HG03045 (cell line): ENCODE data around the gene FBXO33.

Experiments
- ATAC-seq: cut with Tn5 transposase; IDR thresholded peaks from one replicate; pipeline ENCODE4 v1.9.1; 2021; ENCODE audit warnings: mild to moderate bottlenecking, moderate library complexity; ENCODE audit not compliant: unreplicated experiment

FBXO33 gene

DNA sequence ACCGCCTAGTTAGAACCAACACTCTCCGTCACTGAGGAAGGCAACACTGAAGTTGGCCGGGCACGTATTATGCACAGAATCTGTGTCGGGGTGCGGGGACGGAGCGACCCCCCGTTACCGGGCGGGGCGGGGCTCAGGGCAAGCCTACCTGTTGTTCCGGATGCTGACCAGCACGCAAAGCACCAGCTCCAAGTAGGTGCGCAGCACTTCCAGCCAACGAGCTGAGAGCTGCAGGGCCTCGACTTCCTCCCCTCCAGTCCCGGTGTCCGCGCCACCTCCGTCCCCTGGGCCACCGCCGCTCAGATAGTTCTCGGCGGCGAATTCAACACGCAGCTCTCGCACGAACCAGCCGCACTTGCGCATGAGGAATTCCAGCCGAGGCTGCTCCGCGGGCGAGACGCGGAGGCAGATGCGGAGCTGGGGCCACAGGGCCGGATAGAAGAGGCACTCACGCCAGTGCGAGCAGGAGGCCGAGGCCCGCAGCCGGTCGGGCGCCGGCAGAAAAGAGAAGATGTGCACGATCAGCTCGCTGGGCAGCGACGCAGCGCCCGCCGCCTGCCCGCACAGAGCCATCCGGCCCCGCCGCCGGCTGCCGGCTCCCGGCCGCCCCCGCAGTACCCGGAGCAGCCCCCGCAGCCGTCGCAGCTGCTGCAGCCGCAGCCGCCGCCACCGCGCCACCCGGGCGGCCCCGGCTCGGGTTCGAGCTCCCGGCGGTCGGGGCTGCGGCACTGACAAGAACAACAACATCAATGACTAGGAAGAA is 636 bp downstream of the FBXO33 start:
- peak; percentile 22 for ATAC-seq

DNA sequence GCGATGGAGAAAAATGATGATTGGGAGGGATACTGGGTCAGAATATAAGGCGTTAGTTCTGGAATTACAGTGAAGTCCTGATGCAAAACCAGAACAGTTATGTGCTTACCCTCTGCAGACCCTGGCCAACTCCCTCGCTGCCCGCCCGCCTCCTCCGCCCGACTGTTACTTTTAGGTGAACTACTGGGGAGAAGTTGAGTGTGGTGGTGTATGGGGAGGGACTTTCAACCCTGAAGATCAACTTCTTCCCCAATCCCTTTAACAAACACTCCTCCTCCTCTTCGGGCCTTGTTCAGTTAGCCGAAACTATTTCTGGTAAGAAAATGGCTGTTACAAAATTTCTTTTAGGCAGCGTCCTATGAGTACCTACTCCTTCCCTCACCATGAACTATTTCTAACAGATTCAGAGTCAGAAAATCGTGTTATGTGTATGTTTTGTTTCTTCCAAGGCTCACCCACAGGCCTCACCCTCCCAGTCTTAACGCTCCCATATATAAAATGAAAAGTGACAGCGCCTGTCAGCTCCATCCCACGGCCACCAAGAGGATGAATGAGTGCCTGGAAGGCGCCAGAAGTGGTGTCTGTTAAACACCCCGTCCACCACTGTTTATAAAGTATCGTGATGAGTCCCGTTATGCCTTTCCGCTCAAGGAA is 1.3 kb downstream of the FBXO33 start:
- peak; percentile 0 for ATAC-seq

DNA sequence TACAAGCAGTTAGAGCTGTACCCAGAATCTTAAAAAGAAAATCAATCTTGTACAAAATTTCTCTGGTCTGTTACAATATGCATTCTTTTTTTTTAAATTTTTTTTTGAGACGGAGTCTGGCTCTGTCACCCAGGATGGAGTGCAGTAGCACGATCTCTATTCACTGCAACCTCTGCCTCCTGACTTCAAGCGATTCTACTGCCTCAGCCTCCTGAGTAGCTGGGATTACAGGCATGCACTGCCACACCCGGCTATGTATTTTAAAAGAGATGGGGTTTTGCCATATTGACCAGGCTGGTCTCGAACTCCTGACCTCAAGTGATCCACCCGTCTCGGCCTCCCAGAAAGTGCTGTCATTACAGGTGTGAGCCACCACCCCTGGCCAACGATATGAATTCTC is 4.1 kb downstream of the FBXO33 start:
- no peak for ATAC-seq

DNA sequence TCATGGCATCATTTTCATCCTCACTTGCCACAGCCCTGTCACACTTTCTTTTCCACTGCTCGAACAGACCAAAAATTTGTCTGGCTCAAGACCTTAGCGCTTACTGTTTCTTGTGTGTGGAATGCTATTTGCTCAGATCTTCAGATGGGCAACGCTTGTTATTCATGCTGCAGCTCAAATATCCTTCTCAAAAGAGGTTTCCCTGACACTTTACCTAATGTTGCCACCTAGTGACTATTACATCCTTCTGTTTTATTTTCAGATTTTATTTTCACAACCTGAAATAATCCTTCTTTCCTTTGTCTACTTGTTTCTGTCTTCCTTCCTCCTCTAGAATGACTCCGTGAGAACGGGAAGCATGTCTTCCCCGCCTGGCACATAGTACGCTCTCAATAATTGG is 5.6 kb downstream of the FBXO33 start:
- no peak for ATAC-seq

DNA sequence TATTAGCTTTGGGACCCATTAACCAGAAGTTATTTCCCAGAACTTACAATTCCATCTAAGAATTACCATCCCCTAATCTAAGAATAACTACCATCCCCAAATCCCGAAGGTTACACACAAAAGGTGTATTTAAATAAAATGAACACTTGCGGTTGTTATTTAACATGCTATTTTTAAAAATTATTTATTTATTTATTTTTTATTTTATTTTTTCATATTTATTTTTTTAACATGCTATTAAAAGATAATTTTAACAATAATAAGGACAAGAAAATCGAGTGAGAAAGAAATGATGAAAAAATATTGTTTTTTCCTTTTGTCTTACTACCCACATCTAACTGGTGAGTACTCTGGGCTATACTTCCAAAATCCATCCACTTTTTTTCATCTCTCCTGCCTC is 6.3 kb downstream of the FBXO33 start:
- no peak for ATAC-seq

DNA sequence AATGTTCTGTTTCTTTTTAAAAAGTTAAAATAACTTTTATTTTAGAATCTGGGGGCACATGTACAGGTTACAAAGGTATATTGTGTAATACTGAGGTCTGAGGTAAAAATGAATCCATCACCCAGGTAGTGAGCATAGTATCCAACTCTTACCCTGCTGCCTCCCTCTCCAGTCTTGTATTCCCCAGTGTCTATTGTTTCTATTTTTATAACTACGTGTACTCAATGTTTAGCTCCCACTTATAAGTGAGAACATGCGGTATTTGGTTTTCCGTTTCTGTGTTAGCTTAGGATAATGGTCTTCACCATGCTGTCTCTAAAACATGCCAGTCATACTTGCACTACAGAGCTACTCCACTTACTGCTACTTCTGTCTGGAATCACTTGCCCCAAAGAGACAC is 8.4 kb downstream of the FBXO33 start:
- no peak for ATAC-seq

DNA sequence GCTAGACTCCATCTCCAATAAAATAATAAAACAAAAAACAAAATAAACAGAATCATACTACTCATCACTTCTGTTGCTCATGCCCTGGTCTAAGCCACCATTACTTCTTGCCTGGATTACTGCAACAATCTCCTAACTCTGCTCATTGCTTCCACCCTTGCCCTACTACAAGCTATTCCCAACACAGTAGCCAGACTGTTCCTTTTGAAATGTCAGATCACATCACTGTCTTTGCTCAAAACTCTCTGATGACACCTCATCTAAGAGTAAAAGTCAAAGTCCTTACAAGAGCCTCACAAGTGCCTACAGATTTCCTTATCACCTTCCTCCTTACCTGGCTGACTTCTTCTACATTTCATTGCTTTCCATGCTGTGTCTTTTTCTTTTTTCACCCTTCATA is 10.0 kb downstream of the FBXO33 start:
- ATAC-seq: no peak

DNA sequence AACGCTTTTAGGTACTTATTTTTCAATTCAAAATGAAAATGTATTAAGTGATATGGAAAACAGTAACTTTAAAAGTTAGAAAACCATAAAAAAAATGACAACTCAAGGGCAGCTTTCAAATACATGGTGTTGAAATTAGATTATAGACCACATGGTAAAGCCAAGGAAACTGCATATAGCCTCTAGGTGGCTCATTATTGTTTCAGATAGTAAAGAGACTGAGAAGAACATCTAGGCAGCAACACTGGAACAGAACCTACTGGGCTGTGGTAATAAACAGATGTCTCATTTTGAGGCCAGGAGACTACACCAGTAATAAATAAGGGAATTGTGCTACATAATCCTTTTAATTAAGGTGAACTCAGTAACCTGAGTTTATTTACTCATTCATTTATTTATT is 13.0 kb downstream of the FBXO33 start:
- ATAC-seq: no peak

DNA sequence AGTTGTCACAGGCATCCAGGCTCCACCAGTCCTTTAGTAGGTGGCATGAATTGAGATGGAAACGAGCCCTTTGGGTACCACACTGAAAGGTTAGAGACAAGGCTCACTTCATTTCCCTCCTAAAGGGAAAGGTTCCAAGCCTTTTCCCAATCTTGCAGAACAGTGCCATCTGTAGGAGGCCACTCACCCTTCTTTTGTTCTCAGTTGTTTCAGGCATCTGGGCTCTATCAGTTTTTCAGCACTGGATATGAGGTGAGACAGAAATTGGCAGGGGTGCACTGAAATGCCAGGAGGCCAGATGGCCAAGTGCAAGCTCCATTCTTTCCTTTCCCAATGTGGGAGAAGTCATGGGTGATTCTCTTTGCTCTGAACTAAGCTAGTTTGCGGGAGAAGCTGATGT is 15.2 kb downstream of the FBXO33 start:
- no peak for ATAC-seq

DNA sequence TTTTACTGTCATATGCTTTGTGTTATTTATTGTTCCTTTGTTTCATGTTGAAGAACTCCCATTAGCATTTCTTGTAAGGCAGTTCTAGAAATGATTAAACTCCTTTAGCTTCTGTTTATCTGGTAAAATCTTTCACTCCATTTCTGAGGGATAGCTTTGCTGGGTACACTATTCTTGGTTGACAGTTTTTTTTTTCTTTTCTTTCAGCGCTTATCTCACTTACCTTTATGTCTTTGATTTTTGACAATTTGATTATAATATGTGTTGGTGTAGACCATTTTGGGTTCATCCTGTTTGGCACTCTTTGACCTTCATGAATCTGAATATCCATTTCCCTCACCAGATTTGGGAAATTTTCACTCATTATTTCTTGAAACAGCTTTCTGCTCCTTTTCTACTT is 16.2 kb downstream of the FBXO33 start:
- no peak for ATAC-seq

DNA sequence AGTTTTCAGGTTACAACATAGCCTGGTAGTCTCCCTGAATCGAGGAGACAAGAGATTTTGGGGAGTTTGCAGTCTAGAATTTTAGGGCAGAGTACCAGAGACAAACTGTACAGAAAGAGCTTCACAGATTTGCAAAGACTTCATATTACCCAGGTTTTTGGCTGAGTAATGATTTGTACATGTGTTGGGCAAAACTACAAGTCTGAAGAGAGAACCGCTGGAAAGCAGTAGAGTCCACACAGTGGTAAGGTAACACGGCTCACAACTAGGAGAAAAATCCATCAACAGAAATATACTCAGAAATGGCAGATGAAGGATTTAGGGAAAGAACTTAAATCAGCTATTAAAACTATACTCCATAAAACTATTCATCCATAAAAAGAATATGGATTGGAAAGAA is 25.7 kb downstream of the FBXO33 start:
- no peak for ATAC-seq

DNA sequence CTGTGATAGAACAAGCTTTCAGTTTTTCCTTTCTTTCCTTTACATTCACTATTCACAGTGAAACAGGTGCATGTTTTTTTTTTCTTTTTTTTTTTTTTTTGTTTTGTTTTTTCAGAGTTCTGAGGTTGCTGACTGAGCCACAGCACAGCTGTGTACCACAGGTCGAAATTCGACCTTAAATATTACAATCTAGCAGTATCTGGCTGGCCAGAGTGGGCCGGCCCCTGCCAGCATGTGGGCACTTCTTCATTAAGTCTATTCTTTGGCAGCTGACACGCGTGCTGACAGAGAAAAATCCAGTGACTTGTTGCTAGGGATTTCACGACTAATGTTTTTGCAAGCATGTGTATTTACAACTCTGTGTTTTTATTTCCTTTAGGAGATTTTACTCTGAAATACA is 33.9 kb downstream of the FBXO33 start:
- ATAC-seq: no peak

DNA sequence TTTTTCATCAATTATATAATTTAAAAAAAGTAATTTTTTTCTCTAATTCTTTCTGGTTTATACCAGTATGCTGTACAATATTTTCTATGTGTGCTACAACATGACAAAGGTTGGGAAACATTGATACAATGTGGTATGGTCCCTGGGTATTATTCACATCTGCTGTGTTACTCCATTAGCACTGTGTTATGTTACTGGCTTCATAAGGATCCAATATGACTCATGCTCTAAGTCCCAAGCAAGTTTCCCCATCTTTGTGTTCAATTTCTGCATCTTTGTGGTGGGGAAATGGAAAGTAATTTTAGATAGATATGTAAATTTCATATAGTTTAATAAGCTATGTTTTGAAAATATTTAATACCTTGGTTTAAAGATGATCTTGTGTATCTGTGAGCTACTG is 35.8 kb downstream of the FBXO33 start:
- no peak for ATAC-seq

DNA sequence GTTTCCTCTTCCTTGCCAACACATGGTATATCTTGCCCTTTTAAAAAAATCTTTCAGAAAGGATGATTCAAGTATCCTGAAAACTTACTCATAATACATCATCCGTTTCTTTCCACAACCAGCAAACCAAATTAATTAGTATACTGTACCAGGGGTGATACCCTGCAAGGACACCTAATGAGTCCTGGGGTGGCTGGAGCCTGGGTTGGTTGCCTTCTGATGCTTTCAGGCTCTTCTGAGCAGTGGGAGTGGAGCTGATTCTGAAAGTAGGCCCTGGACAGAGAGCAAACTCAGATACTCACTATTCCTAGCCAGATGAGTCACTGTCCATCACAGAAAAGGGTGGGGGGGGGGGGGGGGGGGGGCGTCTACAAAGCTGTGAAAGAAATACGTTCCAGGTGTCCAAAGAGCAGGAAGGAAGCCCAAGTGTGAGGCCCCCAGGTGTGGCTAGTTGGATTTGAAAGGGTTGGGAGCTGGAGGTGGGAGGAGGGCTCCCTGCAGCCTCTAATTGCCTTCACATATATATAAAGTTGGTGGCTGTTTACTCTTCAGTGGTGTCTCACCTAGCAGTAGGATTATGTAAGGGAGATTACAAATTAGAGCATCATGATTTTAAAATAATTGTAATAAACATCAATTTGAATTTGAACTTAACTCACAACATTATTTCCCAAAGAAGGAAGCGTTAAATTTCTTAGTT is 36.5 kb downstream of the FBXO33 start:
- no peak for ATAC-seq

DNA sequence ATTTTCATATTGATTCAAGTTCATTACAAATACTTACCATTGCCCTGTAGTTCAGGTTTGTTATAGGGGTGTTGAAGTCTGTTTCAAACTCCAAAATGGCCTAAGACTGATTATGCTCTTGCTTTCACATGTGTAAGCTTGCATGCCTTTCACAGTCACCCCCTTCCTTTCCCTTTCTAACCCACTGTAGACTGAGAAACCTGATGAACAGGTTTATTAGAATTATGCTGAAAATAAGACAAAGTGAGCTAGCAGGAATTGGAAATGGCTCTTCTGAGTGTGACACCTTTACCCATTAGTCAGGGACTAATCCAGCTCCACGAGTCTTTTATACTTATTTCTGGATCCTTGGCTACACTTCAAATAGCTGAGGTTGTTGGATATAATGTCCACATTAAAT is 38.9 kb downstream of the FBXO33 start:
- ATAC-seq: no peak

DNA sequence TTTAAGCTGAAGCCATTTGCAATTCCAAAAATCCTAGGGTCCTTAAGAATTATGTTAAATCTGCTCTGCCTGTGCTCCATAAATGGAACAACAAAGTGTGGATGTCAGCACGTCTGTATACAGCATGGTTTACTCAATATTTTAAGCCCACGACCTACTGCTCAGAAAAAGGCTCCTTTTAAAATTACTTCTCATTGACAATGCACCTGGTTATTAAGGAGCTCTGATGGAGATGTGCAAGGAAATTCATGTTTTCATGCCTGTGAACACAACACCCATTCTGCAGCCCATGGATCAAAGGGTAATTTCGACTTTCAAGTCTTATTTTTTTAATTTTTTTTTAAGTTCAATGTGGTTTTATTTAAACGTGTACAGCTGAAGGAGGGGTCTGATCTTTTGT is 48.1 kb downstream of the FBXO33 start:
- no peak for ATAC-seq

DNA sequence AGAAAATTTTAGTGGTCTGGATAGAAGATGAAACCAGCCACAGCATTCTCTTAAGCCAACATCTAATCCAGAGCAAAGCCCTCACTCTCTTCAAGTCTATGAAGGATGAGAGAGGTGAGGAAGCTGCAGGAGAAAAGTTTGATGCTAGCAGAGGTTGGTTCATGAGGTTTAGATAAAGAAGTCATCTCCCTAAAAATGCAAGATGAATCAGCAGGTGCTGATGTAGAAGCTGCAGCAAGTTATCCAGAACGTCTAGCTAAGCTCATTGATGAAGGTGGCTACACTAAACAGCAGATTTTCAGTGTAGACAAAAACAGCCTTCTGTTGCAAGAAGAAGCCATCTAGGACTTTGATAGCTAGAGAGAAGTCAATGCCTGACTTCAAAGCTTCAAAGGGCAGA is 48.5 kb downstream of the FBXO33 start:
- ATAC-seq: no peak

DNA sequence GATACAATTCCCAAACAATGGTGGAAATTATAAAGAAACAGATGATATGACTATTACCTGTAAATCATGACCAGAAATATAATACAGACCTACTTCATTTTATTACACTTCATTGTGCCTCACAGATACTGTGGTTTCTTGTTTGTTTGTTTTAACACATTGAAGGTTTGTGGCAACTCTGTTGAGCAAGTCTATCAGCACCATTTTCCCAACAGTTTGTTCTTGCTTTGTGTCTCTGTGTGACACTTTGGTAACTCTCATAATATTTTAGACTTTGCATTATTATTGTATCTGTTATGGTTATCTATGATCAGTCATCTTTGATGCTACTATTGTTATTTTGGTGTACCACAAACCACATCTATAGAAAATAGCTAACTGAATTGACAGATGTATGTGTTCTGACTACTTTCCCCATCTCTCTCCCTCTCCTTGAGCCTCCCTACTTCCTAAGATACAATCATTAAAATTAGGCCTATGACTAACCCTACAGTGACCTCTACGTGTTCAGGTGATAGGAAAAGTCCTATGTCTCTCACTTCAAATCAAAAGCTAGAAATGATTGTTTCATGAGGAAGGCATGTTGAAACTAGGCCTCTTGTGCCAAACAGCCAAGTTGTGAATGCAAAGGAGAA is 49.1 kb downstream of the FBXO33 start:
- ATAC-seq: no peak

DNA sequence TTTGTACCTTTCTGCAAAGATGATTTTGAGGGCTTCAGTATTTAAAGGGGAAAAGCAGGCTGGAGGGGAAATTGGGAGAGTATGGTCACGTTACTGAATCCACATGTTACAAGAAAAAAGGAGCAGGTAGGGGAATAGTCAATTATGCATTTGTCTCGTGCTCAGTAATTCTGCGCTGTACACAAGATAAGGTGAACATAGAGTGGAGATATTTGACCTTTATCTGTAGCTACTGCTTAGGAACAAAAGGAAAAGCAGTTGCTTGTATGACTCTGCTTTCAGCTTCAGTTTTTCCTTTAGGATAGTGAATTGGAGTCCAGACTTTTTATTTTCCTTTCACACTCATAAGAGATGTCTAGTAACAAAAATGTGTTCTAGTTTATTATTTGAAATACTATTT is 49.8 kb downstream of the FBXO33 start:
- ATAC-seq: no peak

DNA sequence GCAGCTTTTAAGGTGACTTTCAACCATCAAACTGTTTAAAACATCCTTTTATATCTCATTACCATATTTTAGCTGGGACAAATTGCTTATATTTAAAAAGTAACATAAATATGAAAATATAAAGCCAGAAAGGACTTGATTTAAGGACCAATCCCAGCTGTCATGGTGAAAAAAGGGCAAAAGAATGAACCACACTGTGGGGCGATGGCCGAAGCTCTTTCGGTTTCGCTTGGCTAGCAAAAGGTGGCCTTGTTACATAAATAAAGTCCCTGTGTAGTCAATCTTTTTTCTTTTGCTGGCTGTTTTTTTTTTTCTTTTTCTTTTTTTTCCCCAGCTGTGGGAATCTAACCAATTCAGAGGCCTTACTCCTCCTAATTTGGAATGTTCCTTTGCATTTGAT is 50.9 kb downstream of the FBXO33 start:
- no peak for ATAC-seq

DNA sequence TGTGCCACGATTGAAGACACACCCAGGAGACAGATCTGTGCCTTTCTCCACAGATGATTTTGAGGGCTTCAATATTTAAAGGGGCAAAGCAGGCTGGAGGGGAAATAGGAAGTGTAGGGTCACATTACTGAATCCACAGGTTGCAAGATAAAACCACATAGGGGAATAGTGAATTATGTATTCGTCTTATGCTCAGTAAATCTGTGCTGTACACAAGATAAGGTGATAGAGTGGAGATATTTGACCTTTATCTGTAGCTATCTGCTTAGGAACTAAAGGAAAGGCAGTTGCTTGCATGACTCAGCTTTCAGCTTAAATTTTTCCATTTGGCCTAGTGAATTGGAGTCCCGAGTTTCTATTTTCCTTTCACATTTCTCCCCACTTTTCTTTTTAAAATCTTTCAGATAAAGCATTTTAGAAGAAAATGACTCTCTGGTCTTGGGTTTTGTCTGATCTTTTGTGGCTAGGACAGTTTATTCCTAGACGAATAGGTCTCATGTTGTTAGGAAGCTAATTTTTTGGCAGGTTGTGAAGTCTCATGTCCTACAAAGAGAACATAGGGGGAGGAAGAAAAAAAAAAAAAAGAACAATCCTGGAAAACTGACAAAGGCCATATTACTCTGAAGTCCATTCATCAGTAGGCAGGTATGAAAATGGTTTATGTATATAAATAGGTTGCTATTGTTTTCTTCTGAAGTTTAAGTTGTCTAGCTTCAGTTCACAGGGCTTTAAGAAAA is 55.4 kb downstream of the FBXO33 start:
- ATAC-seq: no peak
